SW480 (cell line): ENCODE measurements around the gene MEI1.

Source experiments
- DNase-seq: peaks from one replicate; pipeline ENCODE4 v3.0.0-alpha.2; 2016; ENCODE audit warnings: low spot score

Gene MEI1

DNA sequence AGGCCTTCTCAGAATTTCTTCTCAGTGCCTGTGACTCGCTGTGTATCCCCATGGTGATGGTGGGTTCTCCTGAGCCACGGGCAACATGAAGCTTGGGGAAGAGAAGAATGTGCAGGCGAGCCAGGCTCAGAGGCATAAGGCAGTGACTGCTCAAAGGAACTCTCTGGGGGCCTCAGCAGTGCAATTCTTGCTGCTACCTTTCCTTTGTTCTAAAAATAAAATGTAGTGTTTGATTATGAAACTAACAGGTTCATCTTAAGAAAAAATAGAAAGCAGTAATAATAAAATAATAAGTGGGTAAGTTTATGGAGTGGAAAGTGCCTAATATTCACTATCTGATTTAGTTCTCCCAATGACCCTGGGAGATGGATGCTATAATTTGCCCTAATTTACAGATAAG, 46.7 kb downstream of the MEI1 start:
- no peak for DNase-seq

DNA sequence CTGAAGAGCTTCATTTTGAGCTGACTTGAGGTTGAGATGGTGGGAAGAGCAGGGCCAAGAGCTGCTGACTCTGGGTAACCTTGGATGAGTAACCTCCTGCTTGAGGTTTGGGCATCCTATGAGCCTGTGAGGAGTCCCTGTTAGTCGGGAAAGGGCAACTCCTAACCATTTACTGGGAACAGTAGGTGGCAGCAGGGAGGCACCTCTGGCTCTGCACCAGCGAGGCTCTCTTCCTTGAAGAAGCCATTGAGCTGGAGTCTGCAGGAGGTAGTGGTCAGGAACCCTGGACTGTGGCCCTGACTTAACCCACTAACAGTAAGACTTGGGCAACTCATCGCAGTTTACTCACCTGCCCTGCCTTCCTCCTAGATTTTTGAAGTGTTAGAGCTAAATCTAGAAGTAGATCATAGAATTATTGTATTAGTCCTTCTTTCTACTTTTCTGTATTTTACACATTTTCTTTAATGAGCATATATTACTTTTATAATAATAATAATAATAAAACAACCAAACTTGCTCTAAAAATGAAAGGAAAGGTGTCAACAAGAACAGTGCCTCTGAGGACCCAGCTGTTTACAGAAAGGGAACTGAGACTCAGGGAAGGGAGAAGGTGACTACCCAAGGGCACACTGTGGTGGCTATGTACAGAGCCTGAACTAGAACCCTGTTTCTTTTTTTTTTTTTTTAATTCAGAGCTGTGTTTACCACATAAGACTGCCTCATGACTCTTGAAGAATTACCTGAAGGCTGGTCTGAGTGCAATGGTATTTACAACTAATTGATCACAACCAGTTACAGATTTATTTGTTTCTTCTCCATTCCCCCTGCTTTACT, 47.5 kb downstream of the MEI1 start:
- DNase-seq: peak; percentile 72

DNA sequence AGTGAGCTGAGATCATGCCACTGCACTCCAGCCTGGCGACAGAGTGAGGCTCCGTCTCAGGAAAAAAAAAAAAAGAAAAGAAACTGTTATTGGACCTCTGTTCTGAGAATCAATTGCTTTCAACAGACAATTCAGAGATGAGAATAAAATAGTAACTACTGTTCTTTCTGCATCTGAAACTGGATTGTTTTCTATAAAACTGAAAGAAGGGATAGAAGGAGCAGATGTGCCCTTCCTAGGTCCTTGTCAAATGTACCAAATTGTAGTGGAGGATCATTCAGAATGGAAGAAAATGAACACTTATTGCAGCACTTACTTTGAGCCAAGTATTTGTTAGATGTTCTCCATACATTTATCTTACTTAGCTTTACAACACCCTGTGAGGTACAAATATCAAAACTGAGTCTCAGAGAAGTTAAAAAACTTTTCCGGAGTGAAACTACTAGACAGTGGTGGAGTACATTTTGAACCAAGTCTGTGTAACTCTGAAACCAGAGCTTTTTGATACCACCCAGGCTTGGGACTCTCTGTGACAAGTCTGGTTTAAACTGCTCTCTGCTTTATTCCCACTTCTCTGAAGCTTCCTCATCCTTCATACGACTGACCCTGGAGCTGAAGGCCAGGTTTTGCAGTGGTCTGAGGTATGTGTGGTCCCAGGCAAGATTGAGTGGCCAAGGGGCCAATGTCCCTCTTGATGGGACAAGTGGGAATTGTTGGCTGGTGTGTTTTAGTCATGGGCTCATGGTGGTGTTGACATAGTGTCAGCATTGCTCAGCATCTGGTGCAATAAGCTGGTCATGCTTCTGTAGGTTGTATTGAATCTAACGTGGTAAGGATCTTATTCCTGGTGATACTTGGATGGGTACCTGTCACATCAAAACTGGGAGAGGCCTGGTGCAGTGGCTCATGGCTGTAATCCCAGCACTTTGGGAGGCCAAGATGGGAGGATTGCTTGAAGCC, 53.0 kb downstream of the MEI1 start:
- DNase-seq: no peak

DNA sequence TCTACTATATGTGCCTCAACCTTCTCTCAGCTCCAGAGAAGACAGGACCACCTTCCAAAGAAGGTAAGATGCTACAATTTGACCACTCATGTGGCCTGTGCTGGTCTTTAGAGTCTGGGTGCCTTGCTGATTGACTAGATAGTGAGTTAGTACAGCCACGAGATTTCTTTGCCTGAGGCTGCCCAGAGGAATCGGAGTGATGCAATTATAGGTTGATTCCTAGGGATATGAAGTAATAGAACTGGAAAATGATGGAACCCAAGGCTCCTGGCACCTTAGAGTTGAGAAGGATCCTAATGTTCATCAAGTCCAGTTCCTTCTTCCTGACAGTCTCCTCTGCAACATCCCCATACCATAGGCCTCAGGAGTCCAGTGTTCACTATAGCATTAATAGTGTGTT, 54.7 kb downstream of the MEI1 start:
- DNase-seq: no peak

DNA sequence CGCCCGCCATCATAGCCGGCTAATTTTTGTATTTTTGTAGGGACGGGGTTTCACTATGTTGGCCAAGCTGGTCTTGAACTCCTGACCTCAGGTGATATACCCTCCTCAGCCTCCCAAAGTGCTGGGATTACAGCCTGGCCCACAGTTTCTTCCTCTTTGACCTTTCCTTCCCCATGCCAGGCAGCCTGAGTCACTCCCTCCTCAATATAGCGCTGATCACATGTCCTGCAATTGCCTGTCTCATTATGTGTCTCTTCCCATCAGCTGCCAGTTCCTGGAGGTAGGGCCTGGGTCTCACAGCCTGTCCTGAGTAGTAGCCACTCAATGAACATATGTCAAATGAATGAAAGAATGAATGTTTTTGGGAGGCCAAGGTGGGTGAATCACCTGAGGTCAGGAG, 58.2 kb downstream of the MEI1 start:
- DNase-seq: no peak

DNA sequence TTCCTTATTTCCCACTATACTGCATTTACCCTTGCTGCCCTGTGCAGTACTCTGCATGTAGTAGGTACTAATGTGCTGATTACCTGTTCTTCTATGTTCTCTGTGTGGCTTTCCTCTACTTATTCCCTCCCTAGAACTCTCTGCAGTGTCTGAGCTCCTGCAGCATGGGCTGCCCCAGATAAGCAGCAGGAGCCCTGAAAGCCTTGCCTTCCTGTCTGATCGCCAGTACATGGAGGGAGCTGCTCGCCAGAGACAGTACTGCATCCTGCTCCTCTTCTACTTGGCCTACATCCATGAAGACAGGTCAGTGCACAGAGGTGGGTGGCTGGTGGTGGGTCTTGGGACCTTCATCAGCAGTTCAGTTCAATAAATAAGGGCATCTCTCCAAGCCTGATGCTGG, 58.9 kb downstream of the MEI1 start:
- DNase-seq: no peak

DNA sequence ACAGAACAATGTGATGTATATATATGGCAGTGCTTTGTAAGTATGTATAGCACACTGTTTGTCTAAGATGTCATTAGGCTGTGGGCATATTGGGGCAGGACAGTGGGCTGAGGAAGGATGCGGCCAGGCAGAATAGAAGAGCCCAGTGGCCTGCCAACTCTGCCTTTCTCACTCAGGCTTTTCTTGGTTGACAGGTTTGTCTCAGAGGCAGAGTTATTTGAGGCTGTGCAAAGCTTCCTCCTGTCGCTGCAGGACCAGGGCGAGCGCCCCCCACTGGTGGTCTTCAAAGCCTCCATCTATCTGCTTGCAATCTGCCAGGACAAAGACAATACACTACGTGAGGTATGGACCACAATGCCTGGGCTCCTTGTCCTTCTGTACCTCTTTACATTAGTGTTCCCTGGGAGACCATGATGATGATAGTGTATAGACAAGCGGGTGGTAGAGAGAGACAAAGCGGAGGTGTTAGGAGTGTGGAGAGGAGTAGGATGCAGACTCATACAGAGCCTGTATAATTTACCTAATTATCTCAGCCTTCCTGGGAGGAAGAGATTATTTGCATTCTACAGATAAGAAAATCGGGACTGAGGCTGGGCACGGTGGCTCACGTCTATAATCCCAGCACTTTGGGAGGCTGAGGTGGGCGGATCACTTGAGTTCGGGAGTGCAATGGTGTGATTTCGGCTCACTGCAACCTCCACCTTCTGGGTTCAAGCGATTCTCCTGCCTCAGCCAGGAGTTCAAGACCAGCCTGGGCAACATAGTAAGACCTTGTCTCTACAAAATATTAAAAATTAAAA, 63.9 kb downstream of the MEI1 start:
- DNase-seq: no peak

DNA sequence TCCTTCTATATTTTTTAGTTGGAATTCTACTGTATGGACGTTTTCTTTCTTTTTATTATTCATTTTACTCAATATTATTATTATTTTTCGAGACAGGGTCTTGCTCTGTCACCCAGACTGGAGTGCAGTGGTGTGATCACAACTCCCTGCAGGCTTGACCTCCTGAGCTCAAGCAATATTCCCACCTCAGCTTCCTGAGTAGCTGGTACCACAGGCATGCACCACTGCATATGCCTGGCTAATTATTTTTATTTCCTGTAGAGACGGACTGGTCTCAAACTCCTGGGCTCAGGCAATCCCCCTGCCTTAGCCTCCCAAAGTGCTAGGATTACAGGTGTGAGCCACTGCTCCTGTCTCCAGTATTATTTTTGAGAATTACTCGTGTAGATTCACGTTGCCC, 67.2 kb downstream of the MEI1 start:
- DNase-seq: no peak

DNA sequence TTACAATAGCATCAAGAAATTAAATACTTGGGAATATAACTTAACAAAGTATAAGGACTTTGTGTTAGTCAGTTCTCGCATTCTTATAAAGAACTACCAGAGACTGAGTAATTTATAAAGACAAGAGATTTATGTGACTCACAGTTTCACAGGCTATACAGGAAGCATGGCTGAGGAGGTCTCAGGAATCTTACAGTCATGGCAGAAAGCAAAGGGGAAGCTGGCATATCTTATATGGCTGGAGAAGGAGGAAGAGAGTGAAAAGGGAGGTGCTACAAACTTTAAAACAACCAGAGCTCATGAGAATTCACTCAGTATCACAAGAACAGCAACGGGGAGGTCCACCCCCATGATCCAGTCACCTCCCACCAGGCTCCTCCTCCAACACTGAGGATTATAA, 69.1 kb downstream of the MEI1 start:
- no peak for DNase-seq

DNA sequence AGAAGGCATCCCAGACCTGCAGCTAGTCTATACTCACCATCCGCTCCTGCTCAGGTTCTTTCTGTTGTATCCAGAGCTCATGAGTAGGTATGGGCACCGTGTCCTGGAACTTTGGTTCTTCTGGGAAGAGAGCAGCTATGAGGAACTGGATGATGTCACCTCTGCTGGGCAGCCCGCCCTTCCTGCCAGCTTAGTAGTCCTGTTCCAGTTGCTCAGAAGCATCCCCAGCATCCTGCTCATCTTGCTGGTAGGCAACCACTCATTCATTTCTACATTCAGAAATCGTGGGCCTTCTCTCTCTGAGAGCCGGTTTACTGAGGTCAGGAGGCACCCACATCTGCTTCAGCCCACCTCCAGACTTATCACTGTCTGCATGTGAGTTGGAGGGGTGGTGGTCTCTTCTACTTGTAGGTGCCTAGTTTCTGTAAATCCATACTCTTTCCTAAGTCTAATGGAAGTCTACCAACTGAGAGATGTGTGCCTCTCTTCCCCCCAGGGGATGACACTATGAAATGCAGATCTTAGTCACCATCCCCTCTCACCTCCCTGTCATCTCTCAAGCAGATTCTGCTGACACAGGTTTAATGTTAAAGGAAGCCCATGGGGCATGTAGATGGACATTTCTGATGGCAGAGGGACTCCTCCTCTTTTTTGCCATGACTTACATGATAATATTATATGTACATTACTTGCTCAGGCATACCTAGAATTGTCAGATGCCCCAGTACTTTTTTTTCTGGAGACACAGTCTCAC, 71.6 kb downstream of the MEI1 start:
- no peak for DNase-seq

DNA sequence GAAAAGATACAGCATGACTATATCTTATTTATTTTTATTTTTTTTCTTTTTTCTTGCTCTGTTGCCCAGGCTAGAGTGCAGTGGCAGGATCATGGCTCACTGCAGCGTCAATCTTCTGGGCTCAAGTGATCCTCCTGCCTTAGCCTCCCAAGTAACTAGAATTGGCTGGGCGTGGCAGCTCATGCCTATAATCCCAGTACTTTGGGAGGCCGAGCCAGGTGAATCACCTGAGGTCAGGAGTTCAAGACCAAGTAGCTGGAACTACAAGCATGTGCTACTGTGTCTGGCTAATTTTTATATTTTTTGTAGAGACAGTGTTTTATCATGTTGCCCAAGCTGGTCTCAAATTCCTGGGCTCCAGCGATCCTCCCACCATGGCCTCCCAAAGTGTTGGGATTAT, 72.9 kb downstream of the MEI1 start:
- DNase-seq: no peak

DNA sequence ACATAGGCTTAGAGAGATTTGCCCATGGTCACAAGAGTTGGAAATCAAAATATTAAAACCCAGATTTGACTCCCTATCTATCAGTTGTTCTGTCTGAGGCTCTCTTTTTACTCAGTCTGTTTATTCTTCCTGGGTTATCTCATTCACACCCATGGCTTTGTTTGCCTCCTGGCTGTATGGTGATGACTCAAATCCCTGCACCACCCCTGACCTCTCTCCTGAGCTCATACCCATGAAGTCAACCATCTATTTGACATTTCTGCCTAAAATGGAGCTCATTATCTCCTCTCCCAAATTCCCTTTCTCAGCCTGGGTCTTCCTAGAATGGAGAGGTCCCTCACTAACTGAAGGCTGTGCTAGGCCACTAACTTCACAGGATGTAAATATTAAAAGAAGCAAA, 73.3 kb downstream of the MEI1 start:
- no peak for DNase-seq

DNA sequence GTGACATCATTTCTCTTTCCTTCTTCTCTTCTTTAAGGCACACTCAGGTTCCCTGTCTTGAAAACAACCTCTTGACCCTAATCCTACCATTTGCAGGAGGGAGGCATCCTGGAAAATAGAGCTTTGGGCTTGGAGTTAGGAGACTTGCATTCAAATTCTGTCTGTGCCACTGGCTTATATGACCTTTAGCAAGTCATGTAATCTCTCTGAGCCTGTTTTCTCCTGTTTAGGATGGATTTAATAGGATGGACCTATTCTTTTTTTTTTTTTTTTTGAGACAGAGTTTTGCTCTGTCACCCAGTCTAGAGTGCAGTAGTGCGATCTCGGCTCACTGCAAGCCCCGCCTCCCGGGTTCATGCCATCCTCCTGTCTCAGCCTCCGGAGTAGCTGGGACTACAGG, 76.0 kb downstream of the MEI1 start:
- DNase-seq: no peak

DNA sequence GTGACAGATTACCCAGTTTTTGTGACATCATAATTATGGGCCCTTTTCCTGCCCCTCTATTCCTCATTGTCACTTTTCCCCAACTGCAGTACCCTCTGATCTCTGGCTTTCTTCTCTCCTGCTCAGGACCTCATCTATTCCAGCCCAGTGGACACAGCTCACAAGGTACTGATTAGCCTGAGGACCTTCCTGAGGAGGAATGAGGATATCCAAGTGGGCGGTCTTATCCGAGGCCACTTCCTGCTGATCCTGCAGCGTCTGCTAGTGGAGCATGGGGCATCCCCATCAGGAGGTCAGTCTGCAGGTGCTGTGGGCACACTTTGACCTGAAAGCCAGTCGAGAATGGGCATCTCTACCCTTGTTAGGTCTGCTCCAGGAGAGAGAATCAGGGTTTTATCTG, 76.7 kb downstream of the MEI1 start:
- no peak for DNase-seq

DNA sequence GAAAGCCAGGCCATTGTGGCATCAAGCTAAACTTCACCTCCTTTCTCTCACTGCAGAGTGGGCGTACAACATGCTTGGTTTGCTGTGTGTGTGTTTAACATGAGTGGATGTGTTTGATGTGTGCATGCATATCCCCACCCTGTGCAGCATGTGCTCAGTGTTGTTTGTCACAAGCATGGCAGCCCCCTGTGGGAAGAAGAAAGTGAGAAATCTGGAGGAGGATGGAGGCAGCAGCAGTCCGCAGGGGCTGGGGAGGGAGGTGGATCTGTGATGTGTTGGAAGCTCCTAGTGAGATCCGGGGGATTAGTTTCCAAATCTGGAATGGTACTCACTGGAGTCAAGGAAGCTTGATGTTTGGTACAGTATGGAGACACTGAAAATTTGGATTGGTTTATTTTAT, 77.1 kb downstream of the MEI1 start:
- DNase-seq: no peak

DNA sequence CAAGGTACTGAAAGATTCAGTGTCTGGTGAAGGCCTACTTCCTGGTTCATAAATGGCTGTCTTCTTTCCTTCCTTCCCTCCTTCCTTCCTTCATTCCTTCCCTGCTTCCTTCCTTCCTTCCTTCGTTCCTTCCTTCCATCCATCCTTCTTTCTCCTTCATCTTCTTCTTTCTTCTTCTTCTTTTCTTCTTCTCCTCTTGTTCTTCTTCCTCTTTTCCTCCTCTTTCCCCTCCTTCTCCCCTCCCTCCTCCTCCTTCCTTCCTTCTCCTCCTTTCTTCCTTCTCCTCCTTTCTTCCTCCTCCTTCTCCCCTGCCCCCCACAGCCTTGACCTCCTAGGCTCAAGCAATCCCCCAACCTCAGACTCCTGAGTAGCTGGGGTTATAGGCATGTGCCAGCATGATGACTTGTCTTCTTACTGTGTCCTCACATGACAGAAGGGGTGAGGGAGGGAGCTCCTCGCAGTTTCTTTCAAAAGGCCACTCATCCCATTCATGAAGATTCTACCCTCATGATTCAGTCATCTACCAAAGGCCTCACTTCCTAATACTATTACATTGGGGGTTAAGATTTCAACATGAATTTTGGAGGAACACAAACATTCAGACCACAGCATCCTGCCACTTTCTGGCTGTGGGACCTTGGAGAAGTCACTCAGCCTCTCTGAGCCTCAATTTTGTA, 78.6 kb downstream of the MEI1 start:
- DNase-seq: no peak

DNA sequence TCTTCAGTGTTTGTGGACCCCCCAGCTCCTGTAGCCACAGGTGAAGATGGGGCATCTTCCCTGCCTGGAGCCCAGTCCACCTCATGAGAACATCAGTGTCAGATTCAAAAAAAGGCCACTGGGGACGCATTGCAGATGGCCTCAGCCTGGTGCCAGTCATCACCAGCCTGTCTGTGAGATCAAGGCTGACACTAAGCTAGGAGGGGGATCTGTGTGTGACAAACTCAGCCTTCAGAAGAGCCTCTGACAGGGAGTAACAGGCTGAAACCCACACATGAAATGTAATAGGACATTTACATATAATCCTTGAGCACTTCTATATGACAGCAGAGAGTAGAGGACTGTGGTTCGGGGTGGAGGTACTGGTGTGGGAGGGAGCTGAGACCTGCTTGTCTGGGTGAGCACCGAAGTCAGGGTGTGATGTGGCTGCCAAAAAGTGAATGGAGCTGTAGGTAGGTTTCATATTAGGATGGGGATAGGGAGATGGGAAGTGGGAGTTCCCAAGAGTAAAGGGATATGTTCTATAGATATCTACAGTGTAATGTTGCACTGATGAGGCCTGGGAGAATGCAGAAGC, 80.7 kb downstream of the MEI1 start:
- DNase-seq: no peak

DNA sequence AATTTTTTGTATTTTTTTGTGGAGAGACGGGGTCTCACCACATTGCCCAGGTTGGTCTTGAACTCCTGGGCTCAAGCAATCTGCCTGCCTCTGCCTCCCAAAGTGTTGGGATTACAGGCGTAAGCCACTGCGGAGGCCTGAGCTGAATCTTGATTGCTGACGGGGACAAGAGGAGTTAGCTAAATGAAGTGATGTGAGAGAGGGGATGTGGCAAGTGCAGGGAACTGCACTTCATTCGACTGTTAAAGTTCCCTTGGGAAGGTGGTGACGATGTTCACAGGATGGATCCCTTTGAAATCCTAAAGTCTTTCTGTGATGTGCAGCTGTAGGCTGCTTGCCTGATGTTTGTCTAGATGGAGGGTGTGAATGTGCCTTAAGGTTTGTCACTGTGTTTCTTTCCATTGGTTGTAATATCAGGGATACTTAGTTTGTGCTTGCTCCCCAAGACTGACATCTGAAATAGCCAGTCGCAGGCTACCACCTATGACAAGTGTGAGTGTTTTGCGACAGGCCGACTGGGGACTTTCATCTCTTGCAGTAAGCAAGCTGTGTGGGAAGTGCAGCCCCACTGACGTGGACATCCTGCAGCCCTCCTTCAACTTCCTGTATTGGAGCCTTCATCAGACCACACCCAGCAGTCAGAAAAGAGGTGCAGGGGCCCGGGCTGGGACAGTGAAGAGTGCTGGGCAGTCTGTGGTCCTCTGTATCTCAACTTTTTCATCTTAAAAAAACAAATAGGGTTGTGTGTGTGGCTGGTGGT, 81.6 kb downstream of the MEI1 start:
- peak; percentile 51 for DNase-seq

DNA sequence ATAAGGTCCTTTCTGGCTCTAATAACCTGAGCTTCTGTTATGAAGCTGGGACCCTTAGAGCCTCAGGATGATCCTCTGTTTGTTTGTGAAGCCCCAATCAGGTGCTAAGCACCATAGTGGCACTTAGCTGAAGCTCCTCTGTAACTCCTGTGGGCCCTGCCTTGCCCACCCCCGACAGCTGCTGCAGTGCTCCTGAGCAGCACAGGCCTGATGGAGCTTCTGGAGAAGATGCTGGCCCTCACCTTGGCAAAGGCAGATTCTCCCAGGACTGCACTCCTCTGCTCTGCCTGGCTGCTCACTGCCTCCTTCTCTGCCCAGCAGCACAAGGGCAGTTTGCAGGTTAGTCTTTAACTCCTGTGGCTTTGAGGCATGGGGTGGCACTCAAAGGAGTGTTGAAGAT, 82.2 kb downstream of the MEI1 start:
- no peak for DNase-seq

DNA sequence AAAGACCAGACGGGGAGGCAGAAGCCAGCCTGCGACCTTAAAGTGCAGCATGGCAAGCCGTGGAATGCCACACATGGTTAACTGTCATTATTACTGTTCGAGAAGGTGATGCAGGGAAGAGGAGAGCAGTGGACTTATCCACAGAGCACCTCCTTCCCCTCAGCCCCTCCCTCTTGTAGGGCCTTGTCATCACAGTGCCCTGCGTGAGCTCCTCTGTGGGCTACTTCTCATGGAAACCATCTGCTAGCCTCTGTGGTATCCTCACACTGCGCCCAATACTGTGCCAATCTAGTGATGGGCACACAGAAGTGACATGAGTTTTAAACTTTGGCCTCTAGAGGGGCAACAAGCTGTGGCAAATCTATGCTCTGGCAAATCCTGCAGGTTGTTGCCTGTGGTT, 83.0 kb downstream of the MEI1 start:
- DNase-seq: no peak
